ENCODE data around the gene ZER1. TPM values are rescaled to one million over a fixed set of nuclear protein-coding genes. Genes with fewer than 3 reads are reported as not detected.
A peak's percentile ranks its signal among the peaks of the same experiment; 100 is the strongest.

The ZER1 gene
- total and polyA plus RNA-seq, 8 donors = 16.3 to 214 (median 40.9) TPM

- H3K4me3 ChIP-seq = peak overlapping the region; percentile 49 to 65 (median 62)
- WGBS, 5 donors = 3 to 9% (median 5%) methylated on average over 15 of the region's 15 CpGs
- no peaks in the 10 kb centered on the region for H3K27me3 ChIP-seq
- no peaks in the 10 kb centered on the region for H3K36me3 ChIP-seq
- DNase-seq = peak; percentile 92 to 95
- peaks cover 25 to 64% (median 50%) of the 10 kb centered on the region in 4 donors for H3K4me1 ChIP-seq
- intact Hi-C loops (cut with DNase I; ENCODE audit: low total_unique reads) = no loop called here
- H3K27ac ChIP-seq = peak overlapping the region; percentile 82 to 94 (median 93)
- peak in 3 of 4 donors; percentile 65 to 87 (median 71) for TF ChIP-seq POLR2A (IDR thresholded peaks at IDR 0.05)
- TF ChIP-seq CTCF (IDR thresholded peaks at IDR 0.05) = no peak
- peak in 2 of 3 donors; percentile 86 to 88 for TF ChIP-seq POLR2AphosphoS5 (IDR thresholded peaks at IDR 0.05)
- no peak for TF ChIP-seq EP300 (IDR thresholded peaks at IDR 0.05)
- no peaks in the 10 kb centered on the region for H3K9me3 ChIP-seq
Measured at GRCh38 chr9:128684325-128685199, 87.2 kb downstream of the ZER1 start.

GRCh38 chr9:128684065-128684324 is 87.7 kb downstream of the ZER1 start:
- peak overlapping the region; percentile 82 to 94 (median 93) for H3K27ac ChIP-seq
- no peaks in the 10 kb centered on the region for H3K9me3 ChIP-seq
- WGBS, 5 donors = 0 to 13% (median 1%) methylated on average over 3 of the region's 3 CpGs
- no peaks in the 10 kb centered on the region for H3K36me3 ChIP-seq
- no peak for TF ChIP-seq POLR2A (IDR thresholded peaks at IDR 0.05)
- no peak for TF ChIP-seq POLR2AphosphoS5 (IDR thresholded peaks at IDR 0.05)
- no peak for TF ChIP-seq EP300 (IDR thresholded peaks at IDR 0.05)
- TF ChIP-seq CTCF (IDR thresholded peaks at IDR 0.05) = no peak
- H3K27me3 ChIP-seq = no peaks in the 10 kb centered on the region
- H3K4me1 ChIP-seq = peaks cover 25 to 64% (median 50%) of the 10 kb centered on the region in 4 donors
- no peak for DNase-seq
- intact Hi-C loops (cut with DNase I; ENCODE audit: low total_unique reads) = no loop called here
- peak overlapping the region; percentile 49 to 65 (median 62) for H3K4me3 ChIP-seq

- Histone ChIP-seq H3K4me1 (peaks cover 25 to 64% (median 48%) of the 10 kb centered on the region in 4 donors), H3K27ac (peak overlapping the region; percentile 82 to 94 (median 93)), H3K4me3 (peak overlapping the region; percentile 49 to 65 (median 62)), H3K9me3 (no peaks in the 10 kb centered on the region), H3K27me3 (no peaks in the 10 kb centered on the region), H3K36me3 (no peaks in the 10 kb centered on the region)
- peak in 1 of 3 donors; percentile 28 for TF ChIP-seq POLR2AphosphoS5 (IDR thresholded peaks at IDR 0.05)
- no peak for TF ChIP-seq POLR2A (IDR thresholded peaks at IDR 0.05)
- peak; percentile 72 to 87 for DNase-seq
- intact Hi-C loops (cut with DNase I; ENCODE audit: low total_unique reads) = no loop called here
- WGBS, 5 donors = 2 to 9% (median 5%) methylated on average over 15 to 21 of the region's 21 CpGs
Measured at GRCh38 chr9:128683340-128684064, 88.2 kb downstream of the ZER1 start.

Small RNAs within 50 kb of the gene (small RNA-seq; reads per million reads assigned to genes)
- gene RF00017 (0 reads per million in 4 donors), gene RN7SL560P (0 reads per million in 4 donors)

Other genes starting within 250 kb of the ZER1 start
- 100 to 1,000 TPM; 272 to 726 (median 399) TPM for gene SPTAN1, start 219.3 kb downstream of the ZER1 start, total RNA-seq
- 100 to 1,000 TPM in 1 of 3 donors, 10 to 100 TPM in 2; 41.4 to 104 (median 49.0) TPM for gene SPTAN1, start 219.3 kb downstream of the ZER1 start, polyA plus RNA-seq
- 100 to 1,000 TPM in 2 of 5 donors, 10 to 100 TPM in 2, 1 to 10 TPM in 1; 2.9 to 125 (median 33.9) TPM for gene DYNC2I2, start 115.1 kb downstream of the ZER1 start, total RNA-seq
- 10 to 100 TPM; 46.3 to 67.5 (median 60.2) TPM for gene DYNC2I2, start 115.1 kb downstream of the ZER1 start, polyA plus RNA-seq
- gene SET, start 82.7 kb downstream of the ZER1 start, total RNA-seq = 100 to 1,000 TPM in 3 of 5 donors, 10 to 100 TPM in 2; 49.0 to 489 (median 123) TPM
- gene SET, start 82.7 kb downstream of the ZER1 start, polyA plus RNA-seq = 100 to 1,000 TPM; 109 to 150 (median 111) TPM
- gene PKN3, start 69.4 kb downstream of the ZER1 start, total RNA-seq = 10 to 100 TPM in 3 of 5 donors, 1 to 10 TPM in 2; 5.0 to 23.2 (median 13.3) TPM
- gene PKN3, start 69.4 kb downstream of the ZER1 start, polyA plus RNA-seq = 1 to 10 TPM; 5.3 to 8.0 (median 7.7) TPM
- 100 to 1,000 TPM in 1 of 5 donors, 10 to 100 TPM in 2, 1 to 10 TPM in 2; 3.5 to 116 (median 20.0) TPM for gene ZDHHC12, start 47.8 kb downstream of the ZER1 start, total RNA-seq
- 10 to 100 TPM; 57.1 to 90.5 (median 60.5) TPM for gene ZDHHC12, start 47.8 kb downstream of the ZER1 start, polyA plus RNA-seq
- 10 to 100 TPM in 3 of 5 donors, 1 to 10 TPM in 2; 5.8 to 50.6 (median 11.4) TPM for gene TBC1D13, start 15.3 kb upstream of the ZER1 start, total RNA-seq
- 10 to 100 TPM; 11.3 to 13.9 (median 11.6) TPM for gene TBC1D13, start 15.3 kb upstream of the ZER1 start, polyA plus RNA-seq
- gene ENDOG, start 46.6 kb upstream of the ZER1 start, total RNA-seq = 100 to 1,000 TPM in 1 of 5 donors, 10 to 100 TPM in 2, 1 to 10 TPM in 2; 5.0 to 186 (median 38.5) TPM
- gene ENDOG, start 46.6 kb upstream of the ZER1 start, polyA plus RNA-seq = 10 to 100 TPM; 22.9 to 32.5 (median 30.4) TPM
- gene SPOUT1, start 57.9 kb upstream of the ZER1 start, total RNA-seq = 100 to 1,000 TPM in 1 of 5 donors, 10 to 100 TPM in 4; 11.1 to 104 (median 14.2) TPM
- gene SPOUT1, start 57.9 kb upstream of the ZER1 start, polyA plus RNA-seq = 10 to 100 TPM; 13.4 to 31.3 (median 29.4) TPM
- 10 to 100 TPM in 2 of 5 donors, 1 to 10 TPM in 2, under 1 TPM in 1; 0.58 to 25.7 (median 6.1) TPM for gene KYAT1, start 110.0 kb upstream of the ZER1 start, total RNA-seq
- 1 to 10 TPM; 4.8 to 7.5 (median 5.3) TPM for gene KYAT1, start 110.0 kb upstream of the ZER1 start, polyA plus RNA-seq
- gene LRRC8A, start 110.2 kb upstream of the ZER1 start, total RNA-seq = 10 to 100 TPM; 14.7 to 63.7 (median 25.1) TPM
- 10 to 100 TPM; 11.2 to 22.7 (median 13.6) TPM for gene LRRC8A, start 110.2 kb upstream of the ZER1 start, polyA plus RNA-seq
- 10 to 100 TPM in 4 of 5 donors, 1 to 10 TPM in 1; 1.4 to 37.3 (median 13.8) TPM for gene PHYHD1, start 149.1 kb upstream of the ZER1 start, total RNA-seq
- gene PHYHD1, start 149.1 kb upstream of the ZER1 start, polyA plus RNA-seq = 10 to 100 TPM; 43.9 to 55.8 (median 49.1) TPM
- gene DOLK, start 175.7 kb upstream of the ZER1 start, total RNA-seq = 10 to 100 TPM in 1 of 5 donors, 1 to 10 TPM in 3, under 1 TPM in 1; 0.58 to 17.1 (median 9.4) TPM
- gene DOLK, start 175.7 kb upstream of the ZER1 start, polyA plus RNA-seq = 1 to 10 TPM; 3.2 to 8.1 (median 6.2) TPM
- gene NUP188, start 175.8 kb upstream of the ZER1 start, total RNA-seq = 10 to 100 TPM; 26.3 to 79.9 (median 51.0) TPM
- gene NUP188, start 175.8 kb upstream of the ZER1 start, polyA plus RNA-seq = 10 to 100 TPM in 1 of 3 donors, 1 to 10 TPM in 2; 4.4 to 10.1 (median 9.9) TPM